Ascending aorta (tissue), 2 donors: Measurements from ENCODE around the gene MICU1. TPM values are rescaled to one million over a fixed set of nuclear protein-coding genes. Genes with fewer than 3 reads are reported as not detected.

ENCODE experiments used
- DNase-seq, 2 donors: peaks; one replicate each; pipeline ENCODE4 v3.0.0-alpha.2; 2019; ENCODE audit warnings: low spot score in 2 of 2
- H3K27ac ChIP-seq, 2 donors: fragments of 200-600 bp; sonication (generic); one replicate each; pipeline ENCODE4 v1.5.1; 2016 to 2017; ENCODE audit warnings: mild to moderate bottlenecking in 1 of 2
- H3K27me3 ChIP-seq: fragments of 200-600 bp; sonication (generic); one replicate; pipeline ENCODE4 v1.5.1; 2017
- H3K36me3 ChIP-seq, 2 donors: fragments of 200-600 bp; sonication (generic); one replicate each; pipeline ENCODE4 v1.5.1; 2016
- H3K4me1 ChIP-seq, 2 donors: fragments of 200-600 bp; sonication (generic); one replicate each; pipeline ENCODE4 v1.5.1; 2016 to 2017; ENCODE audit warnings: mild to moderate bottlenecking in 1 of 2
- H3K4me3 ChIP-seq, 2 donors: fragments of 200-600 bp; sonication (generic); one replicate each; pipeline ENCODE4 v1.5.1; 2016 to 2017; ENCODE audit warnings: mild to moderate bottlenecking in 1 of 2
- H3K9me3 ChIP-seq, 2 donors: fragments of 200-600 bp; sonication (generic); one replicate each; pipeline ENCODE4 v1.5.1; 2016
- CTCF ChIP-seq, 3 experiments: fragments of 200-600 bp in 2 of 3; fragments of 450-650 bp in 1 of 3; sonication (generic) in 2 of 3; IDR thresholded peaks; one replicate each; pipeline ENCODE4 v1.5.1; 2016 to 2019; ENCODE audit warnings: antibody characterized with exemption in 3 of 3, mild to moderate bottlenecking in 1 of 3, moderate library complexity in 1 of 3
- intact Hi-C: fragments of 100-400 bp; cut with DNase I; formaldehyde crosslinking; loops from one replicate; pipeline ENCODE4 v1.15.1; 2023
- total RNA-seq: library from RNA; depleted of rRNA; stranded (reverse); fragments of >200 nt; gene quantifications from one replicate; pipeline ENCODE4 v1.1.0, GENCODE V29; 2016

The MICU1 gene
- total RNA-seq, 1 donor from 2014 or later, result 18.9 TPM

GRCh38 chr10:72334196-72334824 lies 291.6 kb downstream of the MICU1 start:
- no peak overlapping the region for H3K4me3 ChIP-seq
- peaks cover 35 to 36% of the 10 kb centered on the region in 2 donors for H3K36me3 ChIP-seq
- no peak for DNase-seq
- H3K27ac ChIP-seq, result peak overlapping the region; percentile 66 to 94
- H3K4me1 ChIP-seq, result peaks cover 0 to 49% of the 10 kb centered on the region in 2 donors
- TF ChIP-seq CTCF (IDR thresholded peaks at IDR 0.05), result no peak
- no peaks in the 10 kb centered on the region for H3K27me3 ChIP-seq
- no peaks in the 10 kb centered on the region for H3K9me3 ChIP-seq
- intact Hi-C loops, result no loop called here

DNA sequence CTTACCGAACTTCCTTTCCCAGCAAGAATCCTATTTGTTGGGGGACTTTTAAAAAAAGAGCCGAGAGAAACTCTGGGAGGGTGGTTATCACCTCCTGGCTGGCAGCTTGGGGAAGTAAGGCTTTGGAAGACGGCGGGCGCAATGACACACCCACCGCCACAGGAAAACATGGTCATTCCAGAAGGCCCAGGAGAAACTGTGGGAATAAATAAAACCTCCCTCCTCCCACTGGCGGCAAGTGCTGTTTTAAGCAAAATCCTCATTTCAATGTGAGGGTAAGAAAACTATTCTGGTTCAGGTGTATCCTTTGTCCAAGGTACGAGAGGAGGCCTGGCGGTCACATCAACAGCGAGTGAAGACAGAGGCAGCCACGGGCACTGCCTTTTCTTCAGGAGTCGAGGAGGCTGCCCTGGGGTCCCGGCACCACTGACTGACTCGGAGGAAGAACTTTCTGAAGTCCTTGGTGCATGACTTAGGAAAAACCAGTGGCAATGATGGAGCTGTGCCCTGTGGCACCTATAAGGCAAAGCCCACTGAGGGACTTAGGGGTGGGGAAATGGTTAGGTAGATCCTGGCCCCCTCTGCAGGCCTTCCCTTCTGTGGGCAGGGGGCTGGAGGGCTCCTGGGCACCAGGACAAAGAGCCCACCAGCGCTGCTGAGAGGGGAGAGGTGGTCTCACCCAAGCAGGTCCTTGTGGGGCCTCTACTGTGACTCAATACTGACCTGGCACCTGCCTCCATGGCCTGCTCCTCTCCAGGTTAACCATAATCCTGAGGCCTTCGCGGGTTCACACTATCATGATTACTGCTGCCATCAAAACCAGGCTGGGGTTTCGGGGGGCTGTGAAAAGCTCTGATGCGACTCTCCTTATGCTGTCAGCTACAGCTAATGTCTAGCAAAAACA lies 292.5 kb downstream of the MICU1 start:
- Histone ChIP-seq H3K9me3 (no peaks in the 10 kb centered on the region), H3K36me3 (peaks cover 26 to 35% of the 10 kb centered on the region in 2 donors), H3K4me3 (no peak overlapping the region), H3K27me3 (no peaks in the 10 kb centered on the region), H3K27ac (peak overlapping the region; percentile 66 to 94), H3K4me1 (peaks cover 0 to 54% of the 10 kb centered on the region in 2 donors)
- intact Hi-C loops, result no loop called here
- no peak for DNase-seq
- no peak for TF ChIP-seq CTCF (IDR thresholded peaks at IDR 0.05)

- Histone ChIP-seq H3K4me3 (peak overlapping the region in 1 of 2 donors; percentile 27), H3K27ac (peak overlapping the region; percentile 66 to 94), H3K4me1 (peaks cover 0 to 61% of the 10 kb centered on the region in 2 donors), H3K36me3 (peaks cover 18 to 27% of the 10 kb centered on the region in 2 donors), H3K27me3 (no peaks in the 10 kb centered on the region), H3K9me3 (no peaks in the 10 kb centered on the region)
- intact Hi-C loops, result no loop called here
- TF ChIP-seq CTCF (IDR thresholded peaks at IDR 0.05), result no peak
- no peak for DNase-seq
These were observed 293.3 kb downstream of the MICU1 start for GRCh38 chr10:72332423-72333111.

GRCh38 chr10:72331575-72332422 lies 294.1 kb downstream of the MICU1 start:
- Histone ChIP-seq H3K9me3 (no peaks in the 10 kb centered on the region), H3K27me3 (no peaks in the 10 kb centered on the region), H3K27ac (peak overlapping the region; percentile 66 to 94), H3K4me1 (peaks cover 0 to 59% of the 10 kb centered on the region in 2 donors), H3K4me3 (peak overlapping the region in 1 of 2 donors; percentile 27), H3K36me3 (peaks cover 15 to 25% of the 10 kb centered on the region in 2 donors)
- intact Hi-C loops, result no loop called here
- peak; percentile 81 to 92 for DNase-seq
- TF ChIP-seq CTCF (IDR thresholded peaks at IDR 0.05), result peak; percentile 22 to 38 (median 26)

- intact Hi-C loops, result no loop called here
- Histone ChIP-seq H3K9me3 (no peaks in the 10 kb centered on the region), H3K27ac (no peak overlapping the region), H3K27me3 (no peaks in the 10 kb centered on the region), H3K4me1 (peaks cover 0 to 46% of the 10 kb centered on the region in 2 donors), H3K4me3 (no peak overlapping the region), H3K36me3 (peaks cover 8 to 11% of the 10 kb centered on the region in 2 donors)
- no peak for DNase-seq
- no peak for TF ChIP-seq CTCF (IDR thresholded peaks at IDR 0.05)
These were observed 295.8 kb downstream of the MICU1 start for GRCh38 chr10:72330069-72330426.
